GM03348 (cell line): Measurements from ENCODE around the gene CANT1.
"Not testable (repeated sequence)": the region's sequence is repeated elsewhere in the genome, so short reads cannot be mapped to it uniquely, and the experiment has no call there.

Source experiments
- DNase-seq: peaks from one replicate; pipeline ENCODE4 v3.0.0; 2012; ENCODE audit warnings: low spot score

Gene CANT1

GRCh38 chr17:79027274-79027924, 17.8 kb upstream of the CANT1 start:
- no peak for DNase-seq

- peak; percentile 83 for DNase-seq
Measured at GRCh38 chr17:79026376-79027273, 17.1 kb upstream of the CANT1 start.

GRCh38 chr17:79024901-79025737, 15.6 kb upstream of the CANT1 start:
- no peak for DNase-seq

- peak; percentile 64 for DNase-seq
Measured at GRCh38 chr17:79023886-79024771, 14.6 kb upstream of the CANT1 start, which contains the start of gene C1QTNF1. TSS of gene C1QTNF1 (plus strand) at chr17:79024169. CDS start at chr17:79043969, 19,800 bp downstream.

GRCh38 chr17:79023180-79023705, 13.7 kb upstream of the CANT1 start:
- no peak for DNase-seq

GRCh38 chr17:79022507-79022991, 13.0 kb upstream of the CANT1 start:
- DNase-seq: no peak

- DNase-seq: not testable (repeated sequence)
Measured at GRCh38 chr17:79021929-79022328, 12.4 kb upstream of the CANT1 start.

GRCh38 chr17:79020631-79021301, 11.2 kb upstream of the CANT1 start:
- no peak for DNase-seq

GRCh38 chr17:79019632-79020584, 10.3 kb upstream of the CANT1 start:
- DNase-seq: peak; percentile 78

- no peak for DNase-seq
Measured at GRCh38 chr17:79019261-79019631, 9.7 kb upstream of the CANT1 start.

GRCh38 chr17:79018370-79018695, 8.8 kb upstream of the CANT1 start:
- DNase-seq: no peak

GRCh38 chr17:79017546-79018369, 8.2 kb upstream of the CANT1 start:
- no peak for DNase-seq

- no peak for DNase-seq
Measured at GRCh38 chr17:79014158-79014758, 4.7 kb upstream of the CANT1 start.

GRCh38 chr17:79012563-79013134, 3.1 kb upstream of the CANT1 start:
- DNase-seq: no peak

GRCh38 chr17:79011451-79012147, 2.0 kb upstream of the CANT1 start:
- no peak for DNase-seq

GRCh38 chr17:79010304-79010646, 711 bp upstream of the CANT1 start:
- no peak for DNase-seq
